IPS DF 6.9 (cell line): ENCODE data around the gene DPAGT1.

Source experiments
- DNase-seq: peaks from one replicate; pipeline ENCODE4 v3.0.0-alpha.2; 2013; ENCODE audit warnings: low read depth, low spot score
- H3K27ac ChIP-seq: one replicate; pipeline ENCODE4 v1.5.1; 2013; ENCODE audit warnings: low read length, control low read depth
- H3K27me3 ChIP-seq: 2 replicates; pipeline ENCODE4 v1.6.1; 2013; ENCODE audit warnings: mild to moderate bottlenecking, low read length; ENCODE audit not compliant: control insufficient read depth, insufficient read depth
- H3K36me3 ChIP-seq: 2 replicates; pipeline ENCODE4 v1.6.1; 2013; ENCODE audit warnings: low read length; ENCODE audit not compliant: control insufficient read depth, insufficient read depth
- H3K4me1 ChIP-seq: 2 replicates; pipeline ENCODE4 v1.6.1; 2013; ENCODE audit warnings: low read length; ENCODE audit not compliant: control insufficient read depth, insufficient read depth
- H3K4me3 ChIP-seq: 2 replicates; pipeline ENCODE4 v1.5.1; 2013; ENCODE audit warnings: mild to moderate bottlenecking, low read length
- H3K9me3 ChIP-seq: 2 replicates; pipeline ENCODE4 v1.6.1; 2013; ENCODE audit warnings: low read length, inconsistent platforms; ENCODE audit not compliant: control insufficient read depth, insufficient read depth
- WGBS: extraction: QIAGEN DNeasy Blood & Tissue Kit; methylation state at CpG from one replicate; pipeline ENCODE4 v1.1.7; 2013; ENCODE audit warnings: mixed read lengths, missing lambda C conversion rate; ENCODE audit not compliant: insufficient read length, insufficient coverage; 5-methylcytosine and 5-hydroxymethylcytosine counted together

Gene DPAGT1

GRCh38 chr11:119095066-119095880 lies 6.4 kb downstream of the DPAGT1 start:
- Histone ChIP-seq H3K27ac (no peak overlapping the region), H3K27me3 (no peaks in the 10 kb centered on the region), H3K4me3 (peak overlapping the region; percentile 86), H3K36me3 (peaks cover 24% of the 10 kb centered on the region), H3K9me3 (no peaks in the 10 kb centered on the region), H3K4me1 (peaks cover 2% of the 10 kb centered on the region; the same call in 1 of the 2 replicates)
- WGBS: no CpG with 5 or more reads among the region's 79 CpGs
- DNase-seq: peak; percentile 99

GRCh38 chr11:119094816-119095065 lies 6.9 kb downstream of the DPAGT1 start:
- H3K27me3 ChIP-seq: no peaks in the 10 kb centered on the region
- H3K4me3 ChIP-seq: peak overlapping the region; percentile 86
- H3K9me3 ChIP-seq: no peaks in the 10 kb centered on the region
- no peak for DNase-seq
- peaks cover 24% of the 10 kb centered on the region for H3K36me3 ChIP-seq
- peaks cover 2% of the 10 kb centered on the region; the same call in 1 of the 2 replicates for H3K4me1 ChIP-seq
- no CpG with 5 or more reads among the region's 19 CpGs for WGBS
- H3K27ac ChIP-seq: no peak overlapping the region

GRCh38 chr11:119093942-119094815 lies 7.5 kb downstream of the DPAGT1 start:
- Histone ChIP-seq H3K4me3 (peak overlapping the region; percentile 86), H3K9me3 (no peaks in the 10 kb centered on the region), H3K27ac (no peak overlapping the region), H3K36me3 (peaks cover 24% of the 10 kb centered on the region), H3K4me1 (peaks cover 2% of the 10 kb centered on the region; the same call in 1 of the 2 replicates), H3K27me3 (no peaks in the 10 kb centered on the region)
- DNase-seq: no peak
- WGBS: no CpG with 5 or more reads among the region's 81 CpGs

- H3K9me3 ChIP-seq: no peaks in the 10 kb centered on the region
These were observed 8.5 kb downstream of the DPAGT1 start for GRCh38 chr11:119092880-119093842.

GRCh38 chr11:119091966-119092879 lies 9.4 kb downstream of the DPAGT1 start:
- Histone ChIP-seq H3K4me3 (no peak overlapping the region; the same call in 1 of the 2 replicates), H3K9me3 (no peaks in the 10 kb centered on the region), H3K27me3 (no peaks in the 10 kb centered on the region), H3K36me3 (peaks cover 20% of the 10 kb centered on the region), H3K4me1 (peaks cover 2% of the 10 kb centered on the region; the same call in 1 of the 2 replicates), H3K27ac (no peak overlapping the region)
- no peak for DNase-seq
- no CpG with 5 or more reads among the region's 13 CpGs for WGBS

More at GRCh38 chr11:119092880-119093842, 8.5 kb downstream of the DPAGT1 start:
- Histone ChIP-seq H3K4me1 (peaks cover 2% of the 10 kb centered on the region; the same call in 1 of the 2 replicates), H3K27ac (no peak overlapping the region), H3K36me3 (peaks cover 24% of the 10 kb centered on the region), H3K4me3 (peak overlapping the region; percentile 86; the same call in 1 of the 2 replicates), H3K27me3 (no peaks in the 10 kb centered on the region)
- DNase-seq: no peak
- WGBS: no CpG with 5 or more reads among the region's 12 CpGs

GRCh38 chr11:119091178-119091577 lies 10.5 kb downstream of the DPAGT1 start:
- H3K36me3 ChIP-seq: peaks cover 17% of the 10 kb centered on the region
- H3K9me3 ChIP-seq: no peaks in the 10 kb centered on the region
- DNase-seq: no peak
- no peaks in the 10 kb centered on the region for H3K27me3 ChIP-seq
- WGBS: no CpG with 5 or more reads among the region's 9 CpGs
- H3K27ac ChIP-seq: no peak overlapping the region
- H3K4me1 ChIP-seq: peaks cover 2% of the 10 kb centered on the region; the same call in 1 of the 2 replicates
- H3K4me3 ChIP-seq: no peak overlapping the region

DNA sequence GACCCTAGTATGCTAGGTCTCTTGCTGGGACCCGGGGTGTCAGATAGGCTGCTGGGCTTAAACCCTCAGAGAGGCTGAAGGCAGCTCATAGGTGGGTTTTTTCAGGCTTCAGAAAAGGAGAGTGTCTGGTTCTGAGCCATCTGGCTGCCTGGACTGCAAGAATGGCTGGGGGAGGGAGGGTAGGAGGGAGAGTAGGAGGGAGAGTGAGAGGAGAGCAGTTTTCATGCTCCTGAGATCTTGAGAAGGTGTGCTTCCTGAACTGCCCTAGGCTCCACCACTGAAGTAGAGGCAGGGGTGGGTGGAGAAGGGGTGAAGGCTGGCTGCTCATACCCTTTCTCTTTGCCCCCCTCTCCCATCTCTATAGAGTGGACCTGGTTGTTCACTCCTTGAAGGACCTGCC lies 12.3 kb downstream of the DPAGT1 start:
- no CpG with 5 or more reads among the region's 1 CpG for WGBS
- no peaks in the 10 kb centered on the region for H3K27me3 ChIP-seq
- no peak overlapping the region for H3K27ac ChIP-seq
- no peak overlapping the region for H3K4me3 ChIP-seq
- peaks cover 17% of the 10 kb centered on the region for H3K36me3 ChIP-seq
- H3K4me1 ChIP-seq: peaks cover 2% of the 10 kb centered on the region; the same call in 1 of the 2 replicates
- H3K9me3 ChIP-seq: no peaks in the 10 kb centered on the region
- DNase-seq: no peak

DNA sequence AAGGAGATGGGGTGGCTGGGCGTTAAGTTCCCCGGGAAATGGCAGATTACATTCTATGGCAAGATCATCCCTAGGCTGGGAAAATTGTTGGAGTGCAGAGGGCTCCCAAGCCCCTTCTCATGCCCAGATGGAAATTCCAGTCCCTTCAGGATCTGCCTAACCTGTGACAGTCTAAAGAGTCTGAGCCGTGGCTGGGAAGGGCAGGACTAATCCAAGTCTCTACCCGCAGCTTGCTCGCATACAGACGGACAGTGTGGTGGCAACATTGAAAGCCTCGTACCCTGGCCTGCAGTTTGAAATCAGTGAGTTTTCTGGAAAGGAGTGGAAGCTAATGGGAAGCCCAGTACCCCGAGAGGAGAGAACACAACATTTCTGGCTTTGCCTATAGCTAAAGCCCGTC lies 13.2 kb downstream of the DPAGT1 start:
- Histone ChIP-seq H3K4me1 (peaks cover 2% of the 10 kb centered on the region; the same call in 1 of the 2 replicates), H3K27me3 (no peaks in the 10 kb centered on the region), H3K36me3 (peaks cover 17% of the 10 kb centered on the region), H3K27ac (no peak overlapping the region), H3K9me3 (no peaks in the 10 kb centered on the region), H3K4me3 (no peak overlapping the region)
- no CpG with 5 or more reads among the region's 9 CpGs for WGBS
- DNase-seq: no peak

GRCh38 chr11:119087747-119088241 lies 13.9 kb downstream of the DPAGT1 start:
- Histone ChIP-seq H3K4me3 (no peak overlapping the region), H3K9me3 (no peaks in the 10 kb centered on the region), H3K36me3 (peaks cover 12% of the 10 kb centered on the region), H3K27me3 (no peaks in the 10 kb centered on the region), H3K27ac (no peak overlapping the region), H3K4me1 (peaks cover 1% of the 10 kb centered on the region; the same call in 1 of the 2 replicates)
- no peak for DNase-seq
- WGBS: no CpG with 5 or more reads among the region's 2 CpGs
